AG20443 (cell line): ENCODE results near the gene FAM229A.

Experiments used
- DNase-seq: peaks from one replicate; pipeline ENCODE4 v3.0.0; 2012; ENCODE audit warnings: low spot score, mixed read lengths

FAM229A gene

DNA sequence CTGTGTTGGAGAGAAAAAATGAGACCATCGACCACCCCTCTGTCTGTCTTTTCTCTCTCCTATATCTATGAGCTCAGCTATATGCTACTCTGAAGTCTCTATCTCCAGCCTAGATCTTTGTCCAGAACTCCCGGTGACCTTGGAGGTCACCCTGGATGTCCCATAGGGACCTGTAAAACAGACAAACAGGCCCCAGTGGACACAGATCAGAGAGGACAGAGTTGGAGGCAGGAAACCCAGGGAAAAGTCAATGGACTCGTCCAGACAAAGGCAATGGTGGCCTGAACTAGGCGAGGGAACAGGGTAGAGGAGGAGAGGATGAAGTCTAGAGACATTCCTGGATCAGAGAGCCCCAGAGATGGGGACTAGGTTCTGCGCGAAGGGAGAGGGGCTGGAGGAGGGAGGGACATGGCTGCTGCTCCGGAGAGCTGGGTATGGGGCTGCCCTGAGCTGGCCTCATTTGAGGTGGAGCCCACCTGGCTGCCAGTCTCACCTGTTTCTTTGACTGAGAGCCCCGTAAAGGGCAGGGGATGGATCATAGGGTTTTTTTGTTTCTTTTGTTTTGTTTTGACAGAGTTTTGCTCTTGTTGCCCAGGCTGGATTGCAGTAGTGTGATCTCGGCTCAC is 15.6 kb downstream of the FAM229A start:
- DNase-seq = no peak

DNA sequence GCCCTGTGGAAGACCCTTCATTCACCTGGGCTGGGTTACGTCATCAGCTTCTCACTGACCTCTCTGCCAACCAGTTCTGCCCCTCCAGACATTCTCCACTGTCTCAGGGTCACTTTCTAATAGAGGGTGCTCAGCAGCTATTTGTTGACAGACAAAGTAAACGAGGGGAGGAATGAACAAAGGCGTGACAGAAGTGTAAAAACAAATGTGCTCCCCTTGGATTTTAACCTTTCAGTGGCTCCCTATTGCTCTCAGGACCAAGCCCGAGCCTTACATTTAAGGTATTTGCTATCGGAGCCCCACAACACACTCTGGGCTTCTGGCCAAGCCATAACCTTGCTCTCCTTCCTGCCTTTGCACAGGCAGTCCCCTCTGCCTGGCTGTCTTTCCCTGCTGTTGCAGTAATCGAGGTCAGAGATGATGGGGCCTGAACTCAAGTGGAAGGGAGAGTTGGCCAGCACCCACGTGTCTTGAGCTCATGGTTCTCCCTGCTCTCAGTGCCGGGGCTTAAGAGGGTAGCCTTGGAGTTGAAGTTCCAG is 16.9 kb downstream of the FAM229A start:
- no peak for DNase-seq

- DNase-seq = no peak
Observed at GRCh38 chr1:32342704-32343103, 19.6 kb downstream of the FAM229A start.

DNA sequence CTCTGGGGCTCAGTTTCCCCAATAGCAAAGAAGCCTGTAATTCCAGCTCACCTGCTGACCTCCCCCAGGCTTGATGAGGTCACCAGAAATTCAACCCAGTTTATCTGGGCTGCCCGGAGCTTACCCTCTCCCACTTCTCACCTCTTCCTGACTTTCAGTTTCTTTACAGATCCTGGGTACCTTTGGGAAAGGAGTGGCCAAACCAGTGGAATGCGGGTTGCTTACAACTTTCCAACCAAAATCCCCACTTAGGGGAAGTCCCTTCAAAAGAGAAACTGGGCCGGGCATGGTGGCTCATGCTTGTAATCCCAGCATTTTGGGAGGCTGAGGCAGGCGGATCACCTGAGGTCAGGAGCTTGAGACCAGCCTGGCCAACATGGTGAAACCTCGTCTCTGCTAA is 20.3 kb downstream of the FAM229A start:
- no peak for DNase-seq

GRCh38 chr1:32341186-32341757 is 21.0 kb downstream of the FAM229A start:
- DNase-seq = no peak

DNA sequence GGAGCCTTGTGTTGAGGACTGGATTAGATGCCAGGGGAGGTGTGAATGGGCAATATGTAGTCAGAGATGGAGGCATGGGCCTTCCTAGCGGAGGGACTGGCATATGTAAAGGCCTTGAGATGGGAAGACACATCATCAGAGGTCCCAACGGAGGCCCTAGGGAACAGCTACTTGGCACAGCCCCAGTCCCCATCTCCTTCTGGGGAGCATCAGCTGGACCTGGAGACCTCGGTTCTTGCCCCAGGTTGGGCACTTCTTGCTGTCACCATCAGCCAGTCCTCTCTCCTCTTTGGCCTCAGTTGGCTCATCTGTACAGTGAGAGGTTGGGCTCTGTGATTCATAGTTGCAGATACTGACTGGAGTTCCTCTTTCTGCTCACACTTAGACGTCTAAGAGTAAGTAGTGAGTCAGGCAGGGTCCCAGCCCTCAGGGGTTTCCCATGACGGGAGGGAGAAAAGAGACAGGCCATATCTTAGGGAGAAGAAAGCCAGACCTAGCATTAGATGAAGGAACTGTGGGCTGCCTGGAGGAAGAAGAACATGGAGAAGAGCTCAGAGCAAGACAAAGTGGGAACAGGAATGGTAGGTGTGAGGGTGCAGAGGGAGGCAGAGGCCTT is 22.8 kb downstream of the FAM229A start:
- no peak for DNase-seq

DNA sequence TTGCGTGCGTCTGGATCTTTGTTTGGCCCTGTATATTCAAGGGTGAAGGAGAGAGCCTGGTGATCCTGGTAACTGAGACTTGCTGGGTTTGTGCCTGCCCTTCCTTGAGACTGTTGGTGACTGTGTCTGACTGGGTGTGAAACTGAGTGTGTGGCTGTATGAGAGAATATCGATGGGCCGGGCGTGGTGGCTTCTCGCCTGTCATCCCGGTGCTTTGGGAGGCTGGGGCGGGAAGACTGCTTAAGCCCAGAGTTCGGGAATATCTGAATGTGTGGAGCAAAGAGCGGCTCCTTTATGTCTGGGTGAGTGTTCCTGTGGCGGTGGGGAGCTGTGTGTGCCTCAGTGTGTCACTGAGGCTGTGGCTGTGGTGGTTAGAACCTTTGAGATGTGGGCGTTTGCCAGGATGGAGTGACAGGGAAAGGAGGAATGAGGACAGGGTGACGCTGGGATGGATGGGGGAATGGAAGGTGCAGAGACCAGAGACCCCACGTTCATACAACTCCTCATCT is 23.6 kb downstream of the FAM229A start:
- no peak for DNase-seq

GRCh38 chr1:32337855-32338636 is 24.2 kb downstream of the FAM229A start:
- DNase-seq = no peak

GRCh38 chr1:32336963-32337675 is 25.2 kb downstream of the FAM229A start:
- DNase-seq = no peak

- DNase-seq = no peak
Observed at GRCh38 chr1:32336591-32336932, 25.7 kb downstream of the FAM229A start.

- peak; percentile 83 for DNase-seq
Observed at GRCh38 chr1:32335790-32336590, 26.3 kb downstream of the FAM229A start, which contains the start of gene MARCKSL1. MARCKSL1 (minus strand) TSS chr1:32336233; CDS start chr1:32336033, 200 bp downstream.

DNA sequence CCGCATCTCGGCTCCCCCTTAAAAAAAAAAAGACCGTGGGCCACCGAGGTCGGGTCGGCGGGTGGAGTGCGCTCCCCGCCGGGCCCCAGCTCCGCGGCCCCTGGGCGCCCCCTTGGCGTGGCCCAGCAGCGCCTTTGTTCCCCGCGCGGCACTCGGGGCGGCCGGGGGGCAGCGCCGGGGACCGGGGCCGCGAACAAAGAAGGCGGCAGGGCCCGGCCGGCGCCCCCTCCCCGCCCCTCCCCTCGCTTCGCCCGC is 26.8 kb downstream of the FAM229A start:
- DNase-seq = no peak

DNA sequence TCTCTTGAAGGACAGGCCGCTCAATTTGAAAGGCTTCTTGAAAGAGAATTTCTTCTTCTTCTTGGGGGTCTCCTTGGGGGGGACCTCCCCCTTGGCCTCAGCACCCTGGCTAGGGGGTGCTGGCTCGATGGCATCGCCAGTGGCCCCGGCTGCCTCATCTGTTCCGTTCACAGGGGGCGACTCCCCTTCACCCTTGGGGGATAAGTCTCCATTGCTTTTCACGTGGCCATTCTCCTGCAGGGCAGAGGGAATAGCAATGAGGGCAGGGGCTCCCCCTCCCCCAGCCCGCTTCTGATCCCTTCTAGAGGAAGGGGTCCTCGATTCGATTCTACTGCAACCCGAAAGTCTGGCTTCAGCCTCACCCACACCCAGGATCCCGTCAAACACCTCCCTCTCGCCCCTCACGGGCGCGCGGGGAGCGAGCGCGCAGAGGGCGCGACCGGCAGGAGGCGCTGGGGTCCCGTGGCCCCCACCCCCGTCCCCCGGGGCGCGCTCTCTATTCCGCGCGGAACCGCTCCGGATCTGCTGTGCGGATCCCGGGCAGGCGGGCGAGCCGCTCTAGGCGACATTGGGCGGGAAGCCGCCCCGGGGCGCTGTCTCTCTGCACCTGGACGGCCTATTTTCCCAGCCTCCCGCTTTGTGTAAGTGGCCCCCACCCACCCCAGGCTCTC is 27.3 kb downstream of the FAM229A start:
- DNase-seq = peak; percentile 78

GRCh38 chr1:32334274-32334861 is 27.9 kb downstream of the FAM229A start:
- no peak for DNase-seq

DNA sequence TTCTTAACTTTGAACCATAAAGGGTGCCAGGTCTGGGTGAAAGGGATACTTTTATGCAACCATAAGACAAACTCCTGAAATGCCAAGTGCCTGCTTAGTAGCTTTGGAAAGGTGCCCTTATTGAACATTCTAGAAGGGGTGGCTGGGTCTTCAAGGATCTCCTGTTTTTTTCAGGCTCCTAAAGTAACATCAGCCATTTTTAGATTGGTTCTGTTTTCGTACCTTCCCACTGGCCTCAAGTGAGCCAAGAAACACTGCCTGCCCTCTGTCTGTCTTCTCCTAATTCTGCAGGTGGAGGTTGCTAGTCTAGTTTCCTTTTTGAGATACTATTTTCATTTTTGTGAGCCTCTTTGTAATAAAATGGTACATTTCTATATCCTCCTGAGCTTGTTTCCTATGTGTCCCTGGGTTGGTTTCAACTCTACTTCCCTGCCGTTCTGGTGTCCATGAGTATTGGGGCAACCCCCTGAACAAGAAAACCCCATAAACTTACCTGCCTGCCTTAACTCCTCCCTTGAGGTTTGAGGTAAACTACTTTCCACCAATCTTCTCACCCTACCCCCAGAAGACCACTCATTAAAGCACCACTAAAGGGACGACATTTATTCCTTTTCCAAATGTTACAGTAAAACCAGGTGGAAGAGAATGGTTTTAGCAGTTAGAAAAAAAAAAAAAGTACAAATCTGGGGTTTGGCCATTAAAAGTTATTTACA is 28.9 kb downstream of the FAM229A start:
- no peak for DNase-seq

- no peak for DNase-seq
Observed at GRCh38 chr1:32332290-32333079, 29.8 kb downstream of the FAM229A start.

GRCh38 chr1:32331549-32331948 is 30.7 kb downstream of the FAM229A start:
- DNase-seq = no peak

GRCh38 chr1:32330558-32331151 is 31.6 kb downstream of the FAM229A start:
- DNase-seq = no peak
